ENCODE measurements around the gene BORCS5.

- no peak for TF ChIP-seq POLR2AphosphoS5 (IDR thresholded peaks at IDR 0.05; ENCODE audit: low read depth, low read length)
- TF ChIP-seq REST (IDR thresholded peaks at IDR 0.05; ENCODE audit: insufficient read depth in 1 of 2, low read depth in 2 of 2, low read length in 2 of 2): no peak
- no peak for TF ChIP-seq TAF1 (IDR thresholded peaks at IDR 0.05; ENCODE audit: borderline replicate concordance, insufficient read depth, low read length)
Observed at GRCh38 chr12:12451098-12451497, 94.2 kb downstream of the BORCS5 start.

Data from PFSK-1 (cell line).